K562 (cell line): ENCODE measurements around the gene SIX1.

Experiments
- ATF3 ChIP-seq, 2 experiments: fragments of 450-650 bp in 1 of 2; sonication (generic) in 1 of 2; formaldehyde crosslinking in 1 of 2; IDR thresholded peaks in 1 of 2; conservative IDR thresholded peaks in 1 of 2; 2 replicates each; pipeline versions ENCODE4 v1.6.1 to v1.8.1; 2016 to 2023; ENCODE audit warnings: mild to moderate bottlenecking in 2 of 2, moderate library complexity in 2 of 2, inconsistent platforms in 1 of 2, missing genetic modification reagents in 1 of 2
- CREB1 ChIP-seq, 2 experiments: sonication (generic) in 1 of 2; formaldehyde crosslinking in 1 of 2; IDR thresholded peaks; 2 replicates each; pipeline versions ENCODE4 v1.6.1 to v1.8.0; 2012 to 2022; ENCODE audit warnings: inconsistent platforms in 1 of 2, mild to moderate bottlenecking in 1 of 2, missing genetic modification reagents in 1 of 2, moderate library complexity in 1 of 2
- HIVEP1 ChIP-seq: fragments of 250-450 bp; sonication (Bioruptor Pico); IDR thresholded peaks from 2 replicates; pipeline ENCODE4 v1.4.0; 2020; ENCODE audit warnings: mild to moderate bottlenecking
- NFYB ChIP-seq: IDR thresholded peaks from 2 replicates; pipeline ENCODE4 v1.6.1; 2011; ENCODE audit warnings: mild to moderate bottlenecking, moderate library complexity; ENCODE audit not compliant: insufficient read length; ENCODE audit errors: extremely low read depth
- NUFIP1 ChIP-seq: fragments of 450-650 bp; IDR thresholded peaks from 2 replicates; pipeline ENCODE4 v1.6.1; 2018; ENCODE audit not compliant: partially characterized antibody
- RHOXF2B ChIP-seq: fragments of 250-450 bp; sonication (Bioruptor Pico); conservative IDR thresholded peaks from 2 replicates; pipeline ENCODE4 v1.5.1; 2021
- TF ChIP-seq, protein P1 (sequence below), 3 experiments: IDR thresholded peaks in 2 of 3; conservative IDR thresholded peaks in 1 of 3; 2 replicates each; pipeline ENCODE4 v1.5.1; 2011 to 2012; ENCODE audit warnings: low read length in 3 of 3, mild to moderate bottlenecking in 3 of 3, control low read depth in 2 of 3, improper control_type of control experiment in 1 of 3, inconsistent platforms in 1 of 3, low read depth in 1 of 3, mixed read lengths in 1 of 3, moderate library complexity in 1 of 3; ENCODE audit not compliant: insufficient read depth in 2 of 3

GRCh38 chr14:60631842-60632241 is 17.4 kb downstream of the SIX1 start:
- no peak for TF ChIP-seq ATF3 (IDR thresholded peaks at IDR 0.05)
- no peak for TF ChIP-seq ATF3 (CRISPR knock-in tag; conservative IDR thresholded peaks at IDR 0.05)
- TF ChIP-seq, protein P1, sequence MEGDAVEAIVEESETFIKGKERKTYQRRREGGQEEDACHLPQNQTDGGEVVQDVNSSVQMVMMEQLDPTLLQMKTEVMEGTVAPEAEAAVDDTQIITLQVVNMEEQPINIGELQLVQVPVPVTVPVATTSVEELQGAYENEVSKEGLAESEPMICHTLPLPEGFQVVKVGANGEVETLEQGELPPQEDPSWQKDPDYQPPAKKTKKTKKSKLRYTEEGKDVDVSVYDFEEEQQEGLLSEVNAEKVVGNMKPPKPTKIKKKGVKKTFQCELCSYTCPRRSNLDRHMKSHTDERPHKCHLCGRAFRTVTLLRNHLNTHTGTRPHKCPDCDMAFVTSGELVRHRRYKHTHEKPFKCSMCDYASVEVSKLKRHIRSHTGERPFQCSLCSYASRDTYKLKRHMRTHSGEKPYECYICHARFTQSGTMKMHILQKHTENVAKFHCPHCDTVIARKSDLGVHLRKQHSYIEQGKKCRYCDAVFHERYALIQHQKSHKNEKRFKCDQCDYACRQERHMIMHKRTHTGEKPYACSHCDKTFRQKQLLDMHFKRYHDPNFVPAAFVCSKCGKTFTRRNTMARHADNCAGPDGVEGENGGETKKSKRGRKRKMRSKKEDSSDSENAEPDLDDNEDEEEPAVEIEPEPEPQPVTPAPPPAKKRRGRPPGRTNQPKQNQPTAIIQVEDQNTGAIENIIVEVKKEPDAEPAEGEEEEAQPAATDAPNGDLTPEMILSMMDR (IDR thresholded peaks at IDR 0.05 in 2 of 3, conservative IDR thresholded peaks at IDR 0.05 in 1 of 3; ENCODE audit: insufficient read depth in 2 of 3, low read depth in 1 of 3, low read length in 3 of 3) = no peak
- TF ChIP-seq CREB1 (IDR thresholded peaks at IDR 0.05) = no peak
- TF ChIP-seq CREB1 (CRISPR knock-in tag; IDR thresholded peaks at IDR 0.05) = no peak
- TF ChIP-seq NUFIP1 = no peak
- TF ChIP-seq RHOXF2B (CRISPR knock-in tag) = no peak
- no peak for TF ChIP-seq NFYB
- TF ChIP-seq HIVEP1 (CRISPR knock-in tag) = no peak
